Measurements from ENCODE around the gene CCND2. TPM values are rescaled to one million over a fixed set of nuclear protein-coding genes. Genes with fewer than 3 reads are reported as not detected.

Gene CCND2
- total RNA-seq, 1 experiment from 2014 or later: 194 TPM

- TF ChIP-seq, protein P1, sequence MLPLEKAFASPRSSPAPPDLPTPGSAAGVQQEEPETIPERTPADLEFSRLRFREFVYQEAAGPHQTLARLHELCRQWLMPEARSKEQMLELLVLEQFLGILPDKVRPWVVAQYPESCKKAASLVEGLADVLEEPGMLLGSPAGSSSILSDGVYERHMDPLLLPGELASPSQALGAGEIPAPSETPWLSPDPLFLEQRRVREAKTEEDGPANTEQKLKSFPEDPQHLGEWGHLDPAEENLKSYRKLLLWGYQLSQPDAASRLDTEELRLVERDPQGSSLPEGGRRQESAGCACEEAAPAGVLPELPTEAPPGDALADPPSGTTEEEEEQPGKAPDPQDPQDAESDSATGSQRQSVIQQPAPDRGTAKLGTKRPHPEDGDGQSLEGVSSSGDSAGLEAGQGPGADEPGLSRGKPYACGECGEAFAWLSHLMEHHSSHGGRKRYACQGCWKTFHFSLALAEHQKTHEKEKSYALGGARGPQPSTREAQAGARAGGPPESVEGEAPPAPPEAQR (CRISPR knock-in tag; IDR thresholded peaks at IDR 0.05): no peak
- TF ChIP-seq NFYB (CRISPR knock-in tag; conservative IDR thresholded peaks at IDR 0.05; ENCODE audit: low read depth): no peak
- TF ChIP-seq ZNF317 (CRISPR knock-in tag; IDR thresholded peaks at IDR 0.05; ENCODE audit: borderline replicate concordance, low read depth): no peak
- no peak for TF ChIP-seq ZNF121 (CRISPR knock-in tag; IDR thresholded peaks at IDR 0.05)
- no peak for TF ChIP-seq FOXK1 (CRISPR knock-in tag; IDR thresholded peaks at IDR 0.05)
- TF ChIP-seq RORB (CRISPR knock-in tag; IDR thresholded peaks at IDR 0.05): no peak
- TF ChIP-seq, protein P2, sequence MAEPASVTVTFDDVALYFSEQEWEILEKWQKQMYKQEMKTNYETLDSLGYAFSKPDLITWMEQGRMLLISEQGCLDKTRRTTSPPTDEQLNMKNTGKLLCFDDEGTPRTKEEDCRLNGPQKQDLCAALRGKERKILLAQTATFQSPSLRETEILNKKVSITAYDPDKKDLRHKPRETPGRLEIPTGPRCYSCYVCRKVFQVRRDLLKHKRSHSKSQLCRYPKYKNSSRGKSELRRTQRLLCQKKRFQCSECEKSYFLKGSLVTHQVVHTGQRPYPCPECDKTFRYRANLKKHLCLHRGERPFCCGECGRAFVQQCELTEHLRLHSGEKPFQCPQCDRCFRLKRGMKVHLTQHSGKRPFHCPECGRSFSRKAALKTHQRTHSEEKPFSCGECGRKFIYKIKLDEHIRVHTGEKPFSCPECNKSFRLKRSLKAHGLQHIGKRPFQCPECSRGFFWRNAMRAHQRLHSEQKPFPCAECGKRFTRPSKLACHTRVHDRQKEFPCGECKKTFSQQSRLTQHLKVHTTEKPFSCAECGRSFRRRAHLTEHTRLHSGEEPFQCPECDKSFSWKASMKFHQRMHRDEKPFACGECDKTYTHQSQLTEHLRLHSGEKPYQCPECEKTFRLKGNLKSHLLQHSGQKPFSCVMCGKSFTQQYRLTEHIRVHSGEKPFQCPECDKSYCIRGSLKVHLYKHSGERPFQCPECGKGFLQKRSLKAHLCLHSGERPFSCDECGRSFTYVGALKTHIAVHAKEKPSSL (CRISPR knock-in tag; conservative IDR thresholded peaks at IDR 0.05): no peak
- no peak for TF ChIP-seq EMX1 (CRISPR knock-in tag; IDR thresholded peaks at IDR 0.05)
Observed at GRCh38 chr12:4240981-4241380, 32.6 kb upstream of the CCND2 start (continued).

- no peak for DNase-seq (ENCODE audit: low spot score)
- TF ChIP-seq KAT7 (CRISPR knock-in tag; IDR thresholded peaks at IDR 0.05; ENCODE audit: borderline replicate concordance): no peak
- no peak for TF ChIP-seq ARID4B (CRISPR knock-in tag; IDR thresholded peaks at IDR 0.05; ENCODE audit: borderline replicate concordance)
- no peak for TF ChIP-seq NFYB (CRISPR knock-in tag; conservative IDR thresholded peaks at IDR 0.05; ENCODE audit: low read depth)
- no peak for TF ChIP-seq ZNF263 (CRISPR knock-in tag; IDR thresholded peaks at IDR 0.05; ENCODE audit: low read depth)
- no peak for TF ChIP-seq IRF2 (CRISPR knock-in tag; IDR thresholded peaks at IDR 0.05; ENCODE audit: borderline replicate concordance, low read depth)
- no peak for TF ChIP-seq STAT6 (CRISPR knock-in tag; conservative IDR thresholded peaks at IDR 0.05; ENCODE audit: low read depth)
- TF ChIP-seq, protein P3, sequence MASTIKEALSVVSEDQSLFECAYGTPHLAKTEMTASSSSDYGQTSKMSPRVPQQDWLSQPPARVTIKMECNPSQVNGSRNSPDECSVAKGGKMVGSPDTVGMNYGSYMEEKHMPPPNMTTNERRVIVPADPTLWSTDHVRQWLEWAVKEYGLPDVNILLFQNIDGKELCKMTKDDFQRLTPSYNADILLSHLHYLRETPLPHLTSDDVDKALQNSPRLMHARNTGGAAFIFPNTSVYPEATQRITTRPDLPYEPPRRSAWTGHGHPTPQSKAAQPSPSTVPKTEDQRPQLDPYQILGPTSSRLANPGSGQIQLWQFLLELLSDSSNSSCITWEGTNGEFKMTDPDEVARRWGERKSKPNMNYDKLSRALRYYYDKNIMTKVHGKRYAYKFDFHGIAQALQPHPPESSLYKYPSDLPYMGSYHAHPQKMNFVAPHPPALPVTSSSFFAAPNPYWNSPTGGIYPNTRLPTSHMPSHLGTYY (CRISPR knock-in tag; IDR thresholded peaks at IDR 0.05): no peak
- TF ChIP-seq, protein P4, sequence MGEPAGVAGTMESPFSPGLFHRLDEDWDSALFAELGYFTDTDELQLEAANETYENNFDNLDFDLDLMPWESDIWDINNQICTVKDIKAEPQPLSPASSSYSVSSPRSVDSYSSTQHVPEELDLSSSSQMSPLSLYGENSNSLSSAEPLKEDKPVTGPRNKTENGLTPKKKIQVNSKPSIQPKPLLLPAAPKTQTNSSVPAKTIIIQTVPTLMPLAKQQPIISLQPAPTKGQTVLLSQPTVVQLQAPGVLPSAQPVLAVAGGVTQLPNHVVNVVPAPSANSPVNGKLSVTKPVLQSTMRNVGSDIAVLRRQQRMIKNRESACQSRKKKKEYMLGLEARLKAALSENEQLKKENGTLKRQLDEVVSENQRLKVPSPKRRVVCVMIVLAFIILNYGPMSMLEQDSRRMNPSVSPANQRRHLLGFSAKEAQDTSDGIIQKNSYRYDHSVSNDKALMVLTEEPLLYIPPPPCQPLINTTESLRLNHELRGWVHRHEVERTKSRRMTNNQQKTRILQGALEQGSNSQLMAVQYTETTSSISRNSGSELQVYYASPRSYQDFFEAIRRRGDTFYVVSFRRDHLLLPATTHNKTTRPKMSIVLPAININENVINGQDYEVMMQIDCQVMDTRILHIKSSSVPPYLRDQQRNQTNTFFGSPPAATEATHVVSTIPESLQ (CRISPR knock-in tag; IDR thresholded peaks at IDR 0.05): no peak
- no peak for TF ChIP-seq GABPB1 (CRISPR knock-in tag; IDR thresholded peaks at IDR 0.05)
- no peak for TF ChIP-seq MLX (CRISPR knock-in tag; IDR thresholded peaks at IDR 0.05)
- no peaks in the 10 kb centered on the region; the same call in 1 of the 2 replicates for H3K27me3 Mint-ChIP-seq (ENCODE audit: low read depth)
- H3K36me3 Mint-ChIP-seq: peaks cover 12% of the 10 kb centered on the region
- ChIA-PET POLR2A (interaction anchor here (1.0 kb wide), 1 partner anchor 11 kb away, joined by 4 read pairs; no protein-coding TSS in a partner anchor), CTCF (interaction anchor here (1.2 to 1.4 kb wide), 2 partner anchors 14 to 35 kb away, joined by 3 to 7 read pairs; no protein-coding TSS in a partner anchor)
- no peak overlapping the region for H3K27ac Mint-ChIP-seq
- no peak overlapping the region for H3K4me3 Mint-ChIP-seq
- peaks cover 26% of the 10 kb centered on the region for H3K4me1 Mint-ChIP-seq
- H3K9me3 Mint-ChIP-seq: peaks cover 26% of the 10 kb centered on the region
- no peak for ATAC-seq
Observed at GRCh38 chr12:4241592-4241991, 32.0 kb upstream of the CCND2 start.
